22Rv1 (cell line): ENCODE measurements around the gene CHL1.

ENCODE experiments used
- CTCF ChIP-seq: fragments of 450-650 bp; IDR thresholded peaks from 2 replicates; pipeline ENCODE4 v1.5.1; 2017; ENCODE audit warnings: mild to moderate bottlenecking
- ZFX ChIP-seq: fragments of 450-650 bp; IDR thresholded peaks from 2 replicates; pipeline ENCODE4 v1.6.1; 2017; ENCODE audit warnings: antibody characterized with exemption, borderline replicate concordance

DNA sequence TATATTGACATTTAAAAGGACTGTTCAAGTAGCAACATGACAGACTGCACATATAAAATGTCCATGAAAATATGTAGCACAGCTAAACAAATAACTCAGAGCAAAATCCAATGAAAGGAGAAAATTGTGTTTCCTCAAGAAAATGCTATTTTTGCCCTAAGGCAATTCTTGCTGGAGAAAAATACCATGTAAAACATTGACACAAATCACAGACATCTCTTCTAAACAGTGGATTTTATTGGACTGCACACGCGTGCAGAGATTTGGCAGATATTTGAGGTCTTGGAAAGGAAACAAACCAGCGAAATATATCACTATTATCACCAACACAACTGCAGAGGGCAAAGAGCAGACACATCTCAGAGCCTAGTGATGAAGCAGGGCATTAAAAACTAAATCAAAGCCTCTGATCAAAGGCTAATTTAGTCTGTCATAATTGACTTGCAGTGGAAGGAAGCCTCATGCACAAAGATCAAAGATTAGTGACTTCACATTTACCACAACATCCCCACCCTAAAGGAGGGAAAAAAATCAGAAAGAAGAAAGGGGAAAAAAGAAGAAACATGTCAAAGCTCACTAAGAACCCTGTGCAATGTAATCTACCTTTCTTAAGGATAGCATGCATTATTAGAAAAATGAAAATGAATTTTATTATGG lies 52.4 kb downstream of the CHL1 start:
- TF ChIP-seq CTCF (no peak), ZFX (no peak)
